Measurements from ENCODE around the gene JAG1.
"Not testable (repeated sequence)": the region's sequence is repeated elsewhere in the genome, so short reads cannot be mapped to it uniquely, and the experiment has no call there.

Gene JAG1

GRCh38 chr20:10635476-10636208, 38.2 kb downstream of the JAG1 start:
- DNase-seq: no peak

- no peak for DNase-seq
These were observed 39.0 kb downstream of the JAG1 start for GRCh38 chr20:10634683-10635411.

- no peak for DNase-seq
These were observed 39.6 kb downstream of the JAG1 start for GRCh38 chr20:10634211-10634610.

- no peak for DNase-seq
These were observed 40.1 kb downstream of the JAG1 start for GRCh38 chr20:10633718-10634117.

GRCh38 chr20:10632721-10633509, 40.9 kb downstream of the JAG1 start:
- no peak for DNase-seq

GRCh38 chr20:10631126-10631525, 42.7 kb downstream of the JAG1 start:
- DNase-seq: no peak

- DNase-seq: no peak
These were observed 43.7 kb downstream of the JAG1 start for GRCh38 chr20:10629946-10630650.

- no peak for DNase-seq
These were observed 46.9 kb downstream of the JAG1 start for GRCh38 chr20:10626896-10627295.

GRCh38 chr20:10625641-10626040, 48.2 kb downstream of the JAG1 start:
- no peak for DNase-seq

- no peak for DNase-seq
These were observed 51.0 kb downstream of the JAG1 start for GRCh38 chr20:10622657-10623418.

- DNase-seq: no peak
These were observed 52.6 kb downstream of the JAG1 start for GRCh38 chr20:10621149-10621548.

- DNase-seq: no peak
These were observed 54.4 kb downstream of the JAG1 start for GRCh38 chr20:10619427-10619826.

GRCh38 chr20:10618611-10619245, 55.1 kb downstream of the JAG1 start:
- no peak for DNase-seq

- DNase-seq: not testable (repeated sequence)
These were observed 56.2 kb downstream of the JAG1 start for GRCh38 chr20:10617549-10618133.

- DNase-seq: no peak
These were observed 57.6 kb downstream of the JAG1 start for GRCh38 chr20:10616212-10616611.

- DNase-seq: no peak
These were observed 59.9 kb downstream of the JAG1 start for GRCh38 chr20:10613911-10614310.

GRCh38 chr20:10613426-10613825, 60.4 kb downstream of the JAG1 start:
- DNase-seq: not testable (repeated sequence)

GRCh38 chr20:10611357-10611756, 62.4 kb downstream of the JAG1 start:
- DNase-seq: no peak

GRCh38 chr20:10610251-10610650, 63.5 kb downstream of the JAG1 start:
- no peak for DNase-seq

- no peak for DNase-seq
These were observed 64.0 kb downstream of the JAG1 start for GRCh38 chr20:10609770-10610169.

GRCh38 chr20:10609276-10609675, 64.5 kb downstream of the JAG1 start:
- no peak for DNase-seq
